CD4-positive, alpha-beta T cell (primary cell): Measurements from ENCODE around the gene SPATS2L. TPM values are rescaled to one million over a fixed set of nuclear protein-coding genes. Genes with fewer than 3 reads are reported as not detected.

Experiments
- ATAC-seq: fragments of 200-7000 bp; cut with Tn5 transposase; one replicate; pipeline ENCODE4 v1.10.0; 2022; ENCODE audit warnings: mild to moderate bottlenecking; ENCODE audit not compliant: poor library complexity
- CTCF ChIA-PET: fragments of 350-600 bp; sonication (Branson Sonifier 250); formaldehyde crosslinking; loops from one replicate; lab custom pipeline; 2021; ENCODE audit warnings: antibody characterized with exemption, inconsistent platforms; lab: Charles Lee
- POLR2A ChIA-PET: fragments of 350-600 bp; sonication (Branson Sonifier 250); formaldehyde crosslinking; loops from one replicate; lab custom pipeline; 2021; ENCODE audit warnings: antibody characterized with exemption, inconsistent platforms; lab: Charles Lee
- DNase-seq, 14 experiments: peaks; one replicate each; pipeline ENCODE4 v3.0.0-alpha.2; 2013 to 2020; ENCODE audit warnings: mixed read lengths in 2 of 14
- H3K27ac ChIP-seq, 2 donors: one replicate each; pipeline versions ENCODE4 v1.5.1 to v1.7.0; 2013; ENCODE audit warnings: low read length in 2 of 2, low read depth in 1 of 2, mild to moderate bottlenecking in 1 of 2
- H3K27me3 ChIP-seq, 2 experiments: 1 replicate in 1 of 2; 2 replicates in 1 of 2; pipeline versions ENCODE4 v1.6.1 to v1.7.0; 2013; ENCODE audit warnings: low read length in 2 of 2, control low read depth in 1 of 2, mild to moderate bottlenecking in 1 of 2, moderate library complexity in 1 of 2; ENCODE audit not compliant: insufficient read depth in 2 of 2, control insufficient read depth in 1 of 2
- H3K36me3 ChIP-seq: one replicate; pipeline ENCODE4 v1.6.1; 2013; ENCODE audit warnings: low read length, control low read depth; ENCODE audit not compliant: insufficient read depth
- H3K4me1 ChIP-seq: one replicate; pipeline ENCODE4 v1.6.1; 2013; ENCODE audit warnings: low read length, control low read depth; ENCODE audit not compliant: insufficient read depth
- H3K4me3 ChIP-seq: one replicate; pipeline ENCODE4 v1.5.1; 2013; ENCODE audit warnings: mild to moderate bottlenecking, low read length, moderate library complexity
- H3K9me3 ChIP-seq, 2 experiments: 1 replicate in 1 of 2; 2 replicates in 1 of 2; pipeline versions ENCODE4 v1.6.1 to v1.7.0; 2013; ENCODE audit warnings: low read length in 2 of 2, mild to moderate bottlenecking in 2 of 2, control low read depth in 1 of 2, moderate library complexity in 1 of 2; ENCODE audit not compliant: control insufficient read depth in 1 of 2, insufficient read depth in 1 of 2
- H3K27ac Mint-ChIP-seq: one replicate; pipeline ENCODE4 v1.8.0; 2020; ENCODE audit warnings: mixed read lengths
- H3K27me3 Mint-ChIP-seq: one replicate; pipeline ENCODE4 v1.8.0; 2021; ENCODE audit warnings: mixed read lengths
- H3K36me3 Mint-ChIP-seq: one replicate; pipeline ENCODE4 v1.8.0; 2021; ENCODE audit warnings: low read depth, mixed read lengths
- H3K4me1 Mint-ChIP-seq: one replicate; pipeline ENCODE4 v1.8.0; 2021; ENCODE audit warnings: low read depth, mixed read lengths
- H3K4me3 Mint-ChIP-seq: one replicate; pipeline ENCODE4 v1.8.0; 2020; ENCODE audit warnings: mild to moderate bottlenecking, mixed read lengths
- H3K9me3 Mint-ChIP-seq: one replicate; pipeline ENCODE4 v1.8.0; 2020; ENCODE audit warnings: mixed read lengths
- CTCF ChIP-seq: fragments of 200-600 bp; IDR thresholded peaks from one replicate; pipeline ENCODE4 v1.8.0; 2022; ENCODE audit warnings: antibody characterized with exemption, mild to moderate bottlenecking
- intact Hi-C, 2 experiments: fragments of 100-400 bp; cut with DNase I in 1 of 2; cut with micrococcal nuclease in 1 of 2; formaldehyde crosslinking; loops; one replicate each; pipeline versions ENCODE4 v1.15.1 to v1.9.0; 2023 to 2025; cut with DNase I, micrococcal nuclease
- total RNA-seq, 174 experiments: library from RNA in 2 of 174; stranded (reverse) in 2 of 174; gene quantifications; one replicate each; pipeline ENCODE4 v1.2.3 and lab custom pipeline; 2021 to 2026

Gene SPATS2L
- total RNA-seq, 2 experiments from 2014 or later = 4.0 to 4.4 TPM

- Histone ChIP-seq H3K27ac (no peak overlapping the region), H3K4me1 (no peaks in the 10 kb centered on the region), H3K27me3 (no peaks in the 10 kb centered on the region), H3K36me3 (no peaks in the 10 kb centered on the region), H3K4me3 (peak overlapping the region; percentile 53), H3K9me3 (no peaks in the 10 kb centered on the region)
- TF ChIP-seq CTCF = no peak
- Mint-ChIP-seq H3K9me3 (no peaks in the 10 kb centered on the region), H3K27ac (peak overlapping the region; percentile 77), H3K4me1 (peaks cover 24% of the 10 kb centered on the region), H3K36me3 (peaks cover 5% of the 10 kb centered on the region), H3K4me3 (peak overlapping the region; percentile 97), H3K27me3 (peaks cover 19% of the 10 kb centered on the region)
- CTCF ChIA-PET = interaction anchor here (1.2 kb wide), 1 partner anchor 175 kb away, joined by 3 read pairs; no protein-coding TSS in a partner anchor
- ATAC-seq (peak; percentile 5), DNase-seq (peak in 4 of 14 experiments; percentile 0 to 17 (median 9))
- intact Hi-C loops = loop anchor here (5.0 kb wide), 1 partner anchor 67 kb away; no protein-coding TSS in a partner anchor
- POLR2A ChIA-PET = interaction anchor here (0.7 to 1.0 kb wide), 3 partner anchors 69 to 408 kb away, joined by 3 to 4 read pairs (median 3); no protein-coding TSS in a partner anchor
Observed at GRCh38 chr2:200305797-200306195, 697 bp upstream of the SPATS2L start.

DNA sequence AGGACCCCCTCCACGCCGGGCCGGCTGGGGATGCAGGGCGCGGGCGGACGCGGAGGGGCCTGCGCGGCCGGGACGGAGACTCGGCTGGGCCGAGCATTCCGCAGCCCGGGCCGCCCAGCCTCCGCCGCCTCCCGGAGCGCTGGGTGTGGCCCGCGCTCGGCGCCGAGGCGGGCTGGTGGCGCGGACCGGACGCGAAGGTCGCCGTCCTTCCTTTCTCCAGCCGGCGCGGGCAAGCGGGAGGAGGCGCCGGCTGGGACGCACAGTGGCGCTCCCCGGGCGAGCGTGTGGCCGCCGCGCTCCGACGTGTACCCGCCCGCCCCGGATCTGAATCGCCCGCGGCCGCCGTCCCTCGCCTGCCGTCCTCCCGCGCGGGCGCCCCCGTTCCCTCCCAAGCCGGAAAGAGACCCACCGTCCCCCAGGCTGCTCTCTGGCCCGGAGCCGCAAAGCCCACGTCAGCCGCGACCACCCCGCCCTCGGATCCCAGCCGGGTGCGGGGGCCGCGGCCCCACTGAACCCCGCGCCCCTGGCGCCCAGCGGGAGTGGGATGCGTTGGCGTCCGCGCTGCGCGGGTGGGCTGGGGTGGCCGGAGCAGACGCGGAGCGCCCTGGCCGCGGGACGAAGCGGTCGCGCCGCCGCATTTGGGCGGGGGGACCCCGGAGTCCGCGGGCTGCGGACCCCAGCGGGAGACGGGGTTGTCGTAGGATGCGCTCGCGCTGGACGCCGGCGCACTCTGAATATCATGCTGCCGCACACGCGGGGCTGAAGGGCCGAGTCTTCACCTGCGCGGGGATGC, 634 bp downstream of the SPATS2L start:
- H3K27me3 ChIP-seq = no peaks in the 10 kb centered on the region
- peaks cover 22% of the 10 kb centered on the region for H3K27me3 Mint-ChIP-seq
- H3K27ac ChIP-seq = no peak overlapping the region
- peaks cover 24% of the 10 kb centered on the region for H3K4me1 Mint-ChIP-seq
- ChIA-PET CTCF (no interaction called here), POLR2A (interaction anchor here (1.0 to 1.9 kb wide), 4 partner anchors 30 to 161 kb away, joined by 3 to 7 read pairs (median 4); no protein-coding TSS in a partner anchor)
- peak overlapping the region; percentile 52 for H3K4me3 ChIP-seq
- ATAC-seq (peak; percentile 27), DNase-seq (peak in 10 of 14 experiments; percentile 4 to 56 (median 26))
- peaks cover 5% of the 10 kb centered on the region for H3K36me3 Mint-ChIP-seq
- intact Hi-C loops = loop anchor here (5.0 kb wide), 1 partner anchor 65 kb away; no protein-coding TSS in a partner anchor
- H3K36me3 ChIP-seq = no peaks in the 10 kb centered on the region
- TF ChIP-seq CTCF = no peak
- no peaks in the 10 kb centered on the region for H3K4me1 ChIP-seq
- no peaks in the 10 kb centered on the region for H3K9me3 ChIP-seq
- H3K9me3 Mint-ChIP-seq = no peaks in the 10 kb centered on the region
- H3K4me3 Mint-ChIP-seq = peak overlapping the region; percentile 91
- H3K27ac Mint-ChIP-seq = no peak overlapping the region

DNA sequence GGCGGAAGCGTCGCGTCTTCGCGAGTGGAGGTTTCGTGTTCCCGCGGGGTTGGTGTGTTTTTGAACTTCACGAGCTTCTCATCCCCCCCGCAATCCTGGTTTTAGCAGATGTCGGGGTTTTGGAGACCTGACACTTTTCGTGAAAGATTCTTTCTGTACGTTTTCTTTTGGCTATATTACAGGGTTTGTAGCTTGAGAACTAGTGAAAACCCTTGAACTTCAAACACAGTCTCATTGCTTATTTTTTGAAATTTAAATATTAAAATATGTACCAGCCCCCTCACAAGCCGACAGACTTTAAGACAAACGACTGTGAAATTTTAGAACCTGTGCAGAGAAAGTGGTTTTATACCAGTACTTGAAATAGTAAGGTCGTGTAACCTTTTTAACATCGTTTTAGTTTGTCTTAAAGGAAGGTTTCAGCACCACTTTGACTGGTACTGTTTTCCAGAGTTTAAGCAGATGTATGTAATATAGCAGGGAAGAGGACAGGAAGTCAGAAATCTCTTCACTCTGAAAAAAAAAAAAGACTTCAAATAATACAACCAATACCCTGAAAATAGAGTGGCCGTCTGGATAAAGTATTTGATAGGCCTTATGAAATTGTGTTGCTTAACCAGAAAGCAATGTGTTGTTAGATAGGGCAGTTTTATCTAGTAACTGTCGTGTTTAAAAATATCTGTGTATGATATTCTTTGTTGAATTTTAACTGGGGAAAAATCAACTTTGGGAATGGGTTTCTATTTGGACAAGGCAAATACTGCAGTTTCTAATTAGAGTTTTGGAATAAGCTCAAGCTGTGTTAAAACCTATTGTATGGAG, 1.4 kb downstream of the SPATS2L start:
- Histone ChIP-seq H3K27ac (no peak overlapping the region), H3K4me3 (peak overlapping the region; percentile 52), H3K4me1 (no peaks in the 10 kb centered on the region), H3K36me3 (no peaks in the 10 kb centered on the region), H3K27me3 (no peaks in the 10 kb centered on the region), H3K9me3 (no peaks in the 10 kb centered on the region)
- peaks cover 24% of the 10 kb centered on the region for H3K4me1 Mint-ChIP-seq
- H3K27ac Mint-ChIP-seq = no peak overlapping the region
- ChIA-PET POLR2A (interaction anchor here (1.4 to 1.9 kb wide), 3 partner anchors 29 to 160 kb away, joined by 3 to 7 read pairs (median 6); no protein-coding TSS in a partner anchor), CTCF (no interaction called here)
- no peaks in the 10 kb centered on the region for H3K9me3 Mint-ChIP-seq
- DNase-seq (peak in 4 of 14 experiments; percentile 7 to 48 (median 12)), ATAC-seq (no peak)
- no peak for TF ChIP-seq CTCF
- H3K4me3 Mint-ChIP-seq = peak overlapping the region; percentile 91
- peaks cover 22% of the 10 kb centered on the region for H3K27me3 Mint-ChIP-seq
- intact Hi-C loops = loop anchor here (5.0 kb wide), 1 partner anchor 64 kb away; no protein-coding TSS in a partner anchor
- H3K36me3 Mint-ChIP-seq = peaks cover 5% of the 10 kb centered on the region
